Suprapubic skin (tissue), 4 donors: Measurements from ENCODE around the gene ASIC4. TPM values are rescaled to one million over a fixed set of nuclear protein-coding genes. Genes with fewer than 3 reads are reported as not detected.
A peak's percentile ranks its signal among the peaks of the same experiment; 100 is the strongest.

Source experiments
- DNase-seq, 2 donors: peaks; one replicate each; pipeline ENCODE4 v3.0.0-alpha.2; 2019; ENCODE audit warnings: low spot score in 2 of 2
- H3K27ac ChIP-seq: fragments of 200-600 bp; sonication (generic); one replicate; pipeline ENCODE4 v1.5.1; 2019
- H3K27me3 ChIP-seq: fragments of 200-600 bp; sonication (generic); one replicate; pipeline ENCODE4 v1.5.1; 2019
- H3K36me3 ChIP-seq: fragments of 200-600 bp; sonication (generic); one replicate; pipeline ENCODE4 v1.5.1; 2019
- H3K4me1 ChIP-seq: fragments of 200-600 bp; sonication (generic); one replicate; pipeline ENCODE4 v1.5.1; 2019
- H3K4me3 ChIP-seq: fragments of 200-600 bp; sonication (generic); one replicate; pipeline ENCODE4 v1.5.1; 2019; ENCODE audit warnings: mild to moderate bottlenecking
- H3K9me3 ChIP-seq: fragments of 200-600 bp; sonication (generic); one replicate; pipeline ENCODE4 v1.5.1; 2019
- CTCF ChIP-seq, 2 donors: fragments of 200-600 bp in 1 of 2; fragments of 450-650 bp in 1 of 2; sonication (generic) in 1 of 2; IDR thresholded peaks; one replicate each; pipeline ENCODE4 v1.5.1; 2016 to 2019; ENCODE audit warnings: antibody characterized with exemption in 2 of 2, mild to moderate bottlenecking in 1 of 2, moderate library complexity in 1 of 2
- EP300 ChIP-seq: sonication (generic); formaldehyde crosslinking; IDR thresholded peaks from one replicate; pipeline ENCODE4 v1.6.1; 2017; ENCODE audit warnings: antibody characterized with exemption
- POLR2A ChIP-seq, 2 donors: fragments of 450-650 bp; IDR thresholded peaks; one replicate each; pipeline ENCODE4 v1.6.1; 2017; ENCODE audit warnings: antibody characterized with exemption in 2 of 2, mild to moderate bottlenecking in 2 of 2, moderate library complexity in 2 of 2
- POLR2AphosphoS5 ChIP-seq, 3 donors: sonication (generic); formaldehyde crosslinking; IDR thresholded peaks; one replicate each; pipeline ENCODE4 v1.6.1; 2017; ENCODE audit warnings: antibody characterized with exemption in 3 of 3
- WGBS: methylation state at CpG from one replicate; pipeline ENCODE4 v1.1.5; 2018; 5-methylcytosine and 5-hydroxymethylcytosine counted together
- total RNA-seq, 4 donors: library from RNA; depleted of rRNA; stranded (reverse); fragments of >200 nt; gene quantifications; one replicate each; pipeline ENCODE4 v1.1.0, GENCODE V29; 2016

ASIC4 gene
- total RNA-seq, 4 donors from 2014 or later, result not detected

- DNase-seq, result no peak
- H3K9me3 ChIP-seq, result no peaks in the 10 kb centered on the region
- no peak overlapping the region for H3K4me3 ChIP-seq
- peaks cover 43% of the 10 kb centered on the region for H3K36me3 ChIP-seq
- H3K27ac ChIP-seq, result no peak overlapping the region
- 48% methylated on average over 5 of the region's 8 CpGs for WGBS
- TF ChIP-seq POLR2A (IDR thresholded peaks at IDR 0.05) (no peak), POLR2AphosphoS5 (IDR thresholded peaks at IDR 0.05) (no peak), CTCF (IDR thresholded peaks at IDR 0.05) (no peak), EP300 (no peak)
- H3K4me1 ChIP-seq, result peaks cover 22% of the 10 kb centered on the region
- peaks cover 41% of the 10 kb centered on the region for H3K27me3 ChIP-seq
Observed at GRCh38 chr2:219507581-219508443, 6.5 kb upstream of the ASIC4 start.

GRCh38 chr2:219508444-219508734, 5.9 kb upstream of the ASIC4 start:
- TF ChIP-seq POLR2A (IDR thresholded peaks at IDR 0.05), result no peak
- no peak for TF ChIP-seq CTCF (IDR thresholded peaks at IDR 0.05)
- no peak for TF ChIP-seq EP300
- no peak for TF ChIP-seq POLR2AphosphoS5 (IDR thresholded peaks at IDR 0.05)
- Histone ChIP-seq H3K36me3 (peaks cover 42% of the 10 kb centered on the region), H3K4me1 (peaks cover 22% of the 10 kb centered on the region), H3K27ac (no peak overlapping the region), H3K27me3 (peaks cover 47% of the 10 kb centered on the region), H3K9me3 (no peaks in the 10 kb centered on the region), H3K4me3 (no peak overlapping the region)
- no peak for DNase-seq
- WGBS, result 69% methylated on average over 4 of the region's 4 CpGs

- no peak for TF ChIP-seq CTCF (IDR thresholded peaks at IDR 0.05)
- no peak for TF ChIP-seq POLR2AphosphoS5 (IDR thresholded peaks at IDR 0.05)
- no peak for TF ChIP-seq POLR2A (IDR thresholded peaks at IDR 0.05)
- no peak for TF ChIP-seq EP300
- DNase-seq, result no peak
- Histone ChIP-seq H3K36me3 (peaks cover 34% of the 10 kb centered on the region), H3K9me3 (no peaks in the 10 kb centered on the region), H3K27ac (no peak overlapping the region), H3K27me3 (peaks cover 55% of the 10 kb centered on the region), H3K4me1 (peaks cover 28% of the 10 kb centered on the region), H3K4me3 (no peak overlapping the region)
- WGBS, result 4% methylated on average over 5 of the region's 14 CpGs
Observed at GRCh38 chr2:219508971-219509779, 5.1 kb upstream of the ASIC4 start.

- no peak for DNase-seq
- no peaks in the 10 kb centered on the region for H3K9me3 ChIP-seq
- WGBS, result 3% methylated on average over 22 of the region's 26 CpGs
- peaks cover 63% of the 10 kb centered on the region for H3K27me3 ChIP-seq
- H3K4me3 ChIP-seq, result peak overlapping the region; percentile 19
- TF ChIP-seq CTCF (IDR thresholded peaks at IDR 0.05) (peak in 1 of 2 donors; percentile 72), EP300 (no peak)
- peaks cover 26% of the 10 kb centered on the region for H3K36me3 ChIP-seq
- H3K27ac ChIP-seq, result no peak overlapping the region
- H3K4me1 ChIP-seq, result peaks cover 32% of the 10 kb centered on the region
Observed at GRCh38 chr2:219509780-219510511, 4.3 kb upstream of the ASIC4 start.
